ENCODE data around the gene MOGAT2. TPM values are rescaled to one million over a fixed set of nuclear protein-coding genes. Genes with fewer than 3 reads are reported as not detected.

Gene MOGAT2
- total and polyA plus RNA-seq, 12 donors: 0.11 to 0.34 (median 0.15) TPM; not detected in 8

GRCh38 chr11:75770102-75770501 lies 52.5 kb downstream of the MOGAT2 start:
- WGBS, 4 donors: 77 to 83% (median 79%) methylated on average over 5 of the region's 5 CpGs
- Histone ChIP-seq H3K4me1 (replicated peaks in 1 of 2) (peaks cover 13 to 14% of the 10 kb centered on the region in 2 donors), H3K36me3 (replicated peaks in 1 of 2) (no peaks in the 10 kb centered on the region), H3K27me3 (no peaks in the 10 kb centered on the region), H3K9me3 (replicated peaks in 1 of 3) (no peaks in the 10 kb centered on the region), H3K27ac (no peak overlapping the region), H3K4me3 (no peak overlapping the region)
- no peak for TF ChIP-seq POLR2A (IDR thresholded peaks at IDR 0.05)
- TF ChIP-seq CTCF (IDR thresholded peaks at IDR 0.05): no peak
- DNase-seq: peak in 1 of 7 donors; percentile 9
- intact Hi-C loops (cut with DNase I): no loop called here

DNA sequence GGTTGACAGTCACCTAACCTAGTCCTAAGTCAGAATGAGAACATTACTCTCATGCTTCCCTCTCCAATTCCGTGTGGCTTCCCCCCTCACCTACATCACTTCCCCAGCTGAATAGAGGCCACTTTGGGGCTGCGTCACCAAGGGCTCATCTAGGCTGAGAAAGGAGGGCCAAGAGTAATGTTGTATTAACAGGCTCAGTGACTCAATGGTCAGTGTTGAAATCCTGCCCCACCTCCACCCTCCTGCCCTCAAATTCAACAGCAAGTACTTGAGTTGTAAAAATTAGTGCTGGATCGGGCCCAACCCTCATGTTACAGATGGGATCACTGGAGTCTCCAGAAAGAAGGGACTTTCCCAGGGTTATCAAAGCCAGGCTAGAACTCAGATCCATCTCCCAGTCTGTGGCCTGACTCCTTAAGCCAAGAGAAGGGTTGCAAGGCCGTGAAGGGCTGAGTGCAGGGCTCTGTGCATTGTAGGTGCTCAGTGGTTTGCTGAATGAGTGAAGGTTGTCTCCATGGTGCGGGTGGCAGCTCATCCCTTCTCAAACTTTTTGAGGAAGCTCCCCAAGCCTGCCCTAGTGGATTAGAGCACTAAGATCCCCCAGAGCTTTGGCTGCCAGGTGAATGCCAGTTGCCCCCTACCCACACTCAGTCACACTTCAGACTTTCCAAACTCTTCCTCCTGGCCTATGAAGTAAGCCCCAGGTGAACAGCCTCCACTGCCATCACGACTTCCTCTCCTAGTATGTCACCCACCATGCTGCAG lies 54.2 kb downstream of the MOGAT2 start:
- no peaks in the 10 kb centered on the region for H3K36me3 ChIP-seq (replicated peaks in 1 of 2)
- peaks cover 13 to 14% of the 10 kb centered on the region in 2 donors for H3K4me1 ChIP-seq (replicated peaks in 1 of 2)
- H3K9me3 ChIP-seq (replicated peaks in 1 of 3): no peaks in the 10 kb centered on the region
- H3K27ac ChIP-seq: no peak overlapping the region
- 58 to 85% (median 77%) methylated on average over 5 to 6 of the region's 6 CpGs for WGBS, 4 donors
- DNase-seq: peak in 6 of 7 donors; percentile 33 to 79 (median 63)
- H3K27me3 ChIP-seq: no peaks in the 10 kb centered on the region
- TF ChIP-seq POLR2A (IDR thresholded peaks at IDR 0.05): no peak
- TF ChIP-seq CTCF (IDR thresholded peaks at IDR 0.05): no peak
- intact Hi-C loops (cut with DNase I): no loop called here
- H3K4me3 ChIP-seq: no peak overlapping the region

DNA sequence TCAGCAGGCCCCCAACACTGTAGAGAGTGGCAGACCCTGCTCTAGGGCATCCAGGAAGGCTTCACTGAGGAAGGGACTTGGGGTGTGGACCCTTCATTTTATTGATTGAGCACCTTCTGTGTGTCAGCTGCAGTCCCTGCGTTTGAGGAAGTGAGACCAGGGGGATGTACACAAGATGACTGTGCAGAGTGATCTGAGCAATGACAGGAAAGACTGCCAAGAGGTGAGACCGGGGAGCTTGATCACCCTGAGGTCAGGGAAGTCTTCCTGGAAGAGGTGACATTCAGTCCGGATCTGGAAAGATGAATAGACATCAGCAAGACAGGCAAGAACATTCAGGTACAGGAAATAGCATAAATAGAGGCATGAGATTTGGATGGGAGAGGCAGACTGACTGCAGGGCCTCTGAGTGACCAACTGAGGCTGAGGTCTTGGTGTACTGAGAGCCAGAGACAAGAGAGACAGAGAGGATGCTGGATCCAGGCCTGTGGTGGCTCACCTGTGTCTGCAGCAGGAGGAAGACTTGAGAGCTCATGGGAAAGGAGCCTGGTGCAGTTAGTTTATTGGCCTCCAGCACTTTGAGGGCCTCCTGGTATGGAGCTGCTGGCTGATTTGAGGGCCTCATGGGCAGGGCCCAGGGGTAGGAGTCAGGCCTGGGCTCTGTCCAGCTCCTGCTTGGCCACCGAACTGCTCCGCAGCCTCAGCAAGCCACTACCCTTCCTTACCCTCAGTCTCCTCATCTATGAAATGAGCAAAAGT lies 56.1 kb downstream of the MOGAT2 start:
- intact Hi-C loops (cut with DNase I): no loop called here
- no peaks in the 10 kb centered on the region for H3K9me3 ChIP-seq (replicated peaks in 1 of 3)
- H3K4me1 ChIP-seq (replicated peaks in 1 of 2): peaks cover 2 to 3% of the 10 kb centered on the region in 2 donors
- WGBS, 4 donors: 62 to 81% (median 74%) methylated on average over 4 to 5 of the region's 5 CpGs
- TF ChIP-seq POLR2A (IDR thresholded peaks at IDR 0.05) (no peak), CTCF (IDR thresholded peaks at IDR 0.05) (no peak)
- no peak for DNase-seq
- no peak overlapping the region for H3K27ac ChIP-seq
- H3K36me3 ChIP-seq (replicated peaks in 1 of 2): no peaks in the 10 kb centered on the region
- H3K4me3 ChIP-seq: no peak overlapping the region
- H3K27me3 ChIP-seq: no peaks in the 10 kb centered on the region

DNA sequence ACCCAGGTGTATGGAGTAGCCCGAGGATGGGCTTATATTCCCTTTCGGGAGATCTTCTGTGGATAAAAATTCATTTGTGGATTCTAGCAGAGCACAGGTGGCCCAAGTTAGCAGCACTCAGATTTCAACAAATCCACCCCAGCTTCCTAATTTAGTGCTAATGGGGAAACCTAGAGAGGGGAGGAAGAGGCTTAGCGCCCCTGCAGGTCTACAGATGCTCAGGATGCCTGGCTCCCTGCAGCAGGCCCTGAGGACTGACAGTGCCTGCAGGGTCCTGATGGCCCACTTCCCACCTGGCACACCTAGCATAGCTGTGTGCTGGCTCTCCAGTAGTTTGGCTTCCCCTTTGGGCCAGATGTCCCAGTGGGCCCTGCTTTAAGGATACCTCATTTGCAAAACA lies 57.4 kb downstream of the MOGAT2 start:
- TF ChIP-seq CTCF (IDR thresholded peaks at IDR 0.05): no peak
- TF ChIP-seq POLR2A (IDR thresholded peaks at IDR 0.05): no peak
- Histone ChIP-seq H3K36me3 (replicated peaks in 1 of 2) (no peaks in the 10 kb centered on the region), H3K9me3 (replicated peaks in 1 of 3) (no peaks in the 10 kb centered on the region), H3K27me3 (no peaks in the 10 kb centered on the region), H3K4me1 (replicated peaks in 1 of 2) (no peaks in the 10 kb centered on the region), H3K27ac (no peak overlapping the region), H3K4me3 (no peak overlapping the region)
- WGBS, 4 donors: 92 to 97% (median 94%) methylated on average over 3 of the region's 3 CpGs
- no peak for DNase-seq
- intact Hi-C loops (cut with DNase I): no loop called here

All from adrenal gland (tissue), 12 donors.